Sigmoid colon (tissue), 7 donors: ENCODE data around the gene PRICKLE3. TPM values are rescaled to one million over a fixed set of nuclear protein-coding genes. Genes with fewer than 3 reads are reported as not detected.

Experiments used
- DNase-seq: peaks from one replicate; pipeline ENCODE4 v3.0.0-alpha.2; 2019
- H3K27ac ChIP-seq, 4 donors: fragments of 200-600 bp; sonication (generic); one replicate each; pipeline ENCODE4 v1.5.1; 2016 to 2019; ENCODE audit warnings: mild to moderate bottlenecking in 1 of 4
- H3K27me3 ChIP-seq, 3 donors: fragments of 200-600 bp; sonication (generic); one replicate each; pipeline ENCODE4 v1.5.1; 2019; ENCODE audit warnings: mild to moderate bottlenecking in 1 of 3
- H3K36me3 ChIP-seq, 4 donors: fragments of 200-600 bp; sonication (generic); one replicate each; pipeline ENCODE4 v1.5.1; 2016 to 2019
- H3K4me1 ChIP-seq, 4 donors: fragments of 200-600 bp; sonication (generic); one replicate each; pipeline ENCODE4 v1.5.1; 2017 to 2019
- H3K4me3 ChIP-seq, 4 donors: fragments of 200-600 bp; sonication (generic); one replicate each; pipeline ENCODE4 v1.5.1; 2017 to 2019; ENCODE audit warnings: mild to moderate bottlenecking in 2 of 4, moderate library complexity in 1 of 4
- H3K9me3 ChIP-seq, 4 donors: fragments of 200-600 bp in 3 of 4; sonication (generic) in 3 of 4; one replicate each; pipeline versions ENCODE4 v1.5.1 to v1.6.1; 2013 to 2019
- CTCF ChIP-seq, 4 experiments: fragments of 450-650 bp in 3 of 4; fragments of 200-600 bp in 1 of 4; IDR thresholded peaks; one replicate each; pipeline ENCODE4 v1.5.1; 2016 to 2019; ENCODE audit warnings: antibody characterized with exemption in 4 of 4, mild to moderate bottlenecking in 3 of 4, moderate library complexity in 2 of 4
- EP300 ChIP-seq, 4 donors: sonication (generic); formaldehyde crosslinking; IDR thresholded peaks; one replicate each; pipeline ENCODE4 v1.6.1; 2017; ENCODE audit warnings: antibody characterized with exemption in 4 of 4
- POLR2A ChIP-seq, 2 donors: fragments of 450-650 bp; IDR thresholded peaks; one replicate each; pipeline ENCODE4 v1.6.1; 2016; ENCODE audit warnings: antibody characterized with exemption in 2 of 2, mild to moderate bottlenecking in 2 of 2, moderate library complexity in 2 of 2
- POLR2AphosphoS5 ChIP-seq, 4 donors: sonication (generic); formaldehyde crosslinking; IDR thresholded peaks; one replicate each; pipeline ENCODE4 v1.6.1; 2017; ENCODE audit warnings: antibody characterized with exemption in 4 of 4
- WGBS, 2 donors: extraction: QIAGEN DNeasy Blood & Tissue Kit; methylation state at CpG; one replicate each; pipeline ENCODE4 v1.1.7; 2013; 5-methylcytosine and 5-hydroxymethylcytosine counted together
- intact Hi-C: fragments of 100-400 bp; cut with DNase I; formaldehyde crosslinking; loops from one replicate; pipeline ENCODE4 v1.15.1; 2023
- polyA plus RNA-seq, 3 donors: library from polyadenylated mRNA; stranded (reverse); fragments of 200-250 nt; gene quantifications; one replicate each; pipeline ENCODE4 v1.2.3, GENCODE V29; 2013
- total RNA-seq, 4 donors: library from RNA; depleted of rRNA; stranded (reverse); fragments of >200 nt; gene quantifications; one replicate each; pipeline ENCODE4 v1.1.0, GENCODE V29; 2016
- donor health status: healthy with polysubstance abuse.
- donor health status: Bipolar disorder and iron deficiency.
- donor health status: healthy.

Gene PRICKLE3
- total and polyA plus RNA-seq, 7 donors = 4.8 to 13.0 (median 8.9) TPM

GRCh38 chrX:49209434-49210251 is 23.5 kb upstream of the PRICKLE3 start:
- intact Hi-C loops = no loop called here
- no peak for DNase-seq
- TF ChIP-seq EP300 (IDR thresholded peaks at IDR 0.05) = no peak
- no peaks in the 10 kb centered on the region for H3K9me3 ChIP-seq
- WGBS, 2 donors = 27 to 48% methylated on average over 28 of the region's 28 CpGs
- no peaks in the 10 kb centered on the region for H3K27me3 ChIP-seq
- H3K27ac ChIP-seq = no peak overlapping the region
- no peaks in the 10 kb centered on the region for H3K4me1 ChIP-seq
- H3K36me3 ChIP-seq = no peaks in the 10 kb centered on the region
- H3K4me3 ChIP-seq = no peak overlapping the region

GRCh38 chrX:49208399-49208798 is 22.2 kb upstream of the PRICKLE3 start:
- H3K4me3 ChIP-seq = no peak overlapping the region
- H3K4me1 ChIP-seq = no peaks in the 10 kb centered on the region
- no peaks in the 10 kb centered on the region for H3K27me3 ChIP-seq
- no peak overlapping the region for H3K27ac ChIP-seq
- TF ChIP-seq EP300 (IDR thresholded peaks at IDR 0.05) = no peak
- no peak for TF ChIP-seq POLR2AphosphoS5 (IDR thresholded peaks at IDR 0.05)
- no peak for TF ChIP-seq POLR2A (IDR thresholded peaks at IDR 0.05)
- TF ChIP-seq CTCF (IDR thresholded peaks at IDR 0.05) = no peak
- no peaks in the 10 kb centered on the region for H3K9me3 ChIP-seq
- intact Hi-C loops = no loop called here
- WGBS, 2 donors = 94 to 95% methylated on average over 5 of the region's 5 CpGs
- no peaks in the 10 kb centered on the region for H3K36me3 ChIP-seq
- no peak for DNase-seq

- H3K4me3 ChIP-seq = no peak overlapping the region
- no peaks in the 10 kb centered on the region for H3K36me3 ChIP-seq
- no peak for DNase-seq
- intact Hi-C loops = no loop called here
- no peaks in the 10 kb centered on the region for H3K27me3 ChIP-seq
- TF ChIP-seq CTCF (IDR thresholded peaks at IDR 0.05) = no peak
- no peak for TF ChIP-seq POLR2A (IDR thresholded peaks at IDR 0.05)
- no peak for TF ChIP-seq POLR2AphosphoS5 (IDR thresholded peaks at IDR 0.05)
- no peak for TF ChIP-seq EP300 (IDR thresholded peaks at IDR 0.05)
- 77 to 86% methylated on average over 8 of the region's 8 CpGs for WGBS, 2 donors
- no peaks in the 10 kb centered on the region for H3K9me3 ChIP-seq
- H3K4me1 ChIP-seq = no peaks in the 10 kb centered on the region
- no peak overlapping the region for H3K27ac ChIP-seq
Observed at GRCh38 chrX:49206543-49206942, 20.4 kb upstream of the PRICKLE3 start.

GRCh38 chrX:49205443-49205842 is 19.3 kb upstream of the PRICKLE3 start:
- no peaks in the 10 kb centered on the region for H3K27me3 ChIP-seq
- no peak for DNase-seq
- peaks cover 0 to 2% (median 0%) of the 10 kb centered on the region in 4 donors for H3K4me1 ChIP-seq
- 85 to 86% methylated on average over 13 of the region's 13 CpGs for WGBS, 2 donors
- no peak overlapping the region for H3K27ac ChIP-seq
- H3K4me3 ChIP-seq = no peak overlapping the region
- H3K9me3 ChIP-seq = no peaks in the 10 kb centered on the region
- TF ChIP-seq CTCF (IDR thresholded peaks at IDR 0.05) (no peak), POLR2A (IDR thresholded peaks at IDR 0.05) (no peak), POLR2AphosphoS5 (IDR thresholded peaks at IDR 0.05) (no peak), EP300 (IDR thresholded peaks at IDR 0.05) (no peak)
- intact Hi-C loops = no loop called here
- H3K36me3 ChIP-seq = no peaks in the 10 kb centered on the region

- H3K4me1 ChIP-seq = peaks cover 0 to 5% (median 2%) of the 10 kb centered on the region in 4 donors
- intact Hi-C loops = no loop called here
- H3K9me3 ChIP-seq = no peaks in the 10 kb centered on the region
- no peak for DNase-seq
- H3K36me3 ChIP-seq = no peaks in the 10 kb centered on the region
- H3K4me3 ChIP-seq = no peak overlapping the region
- 66 to 67% methylated on average over 4 of the region's 4 CpGs for WGBS, 2 donors
- no peak overlapping the region for H3K27ac ChIP-seq
- TF ChIP-seq POLR2A (IDR thresholded peaks at IDR 0.05) = no peak
- no peak for TF ChIP-seq EP300 (IDR thresholded peaks at IDR 0.05)
- no peak for TF ChIP-seq POLR2AphosphoS5 (IDR thresholded peaks at IDR 0.05)
- TF ChIP-seq CTCF (IDR thresholded peaks at IDR 0.05) = no peak
- H3K27me3 ChIP-seq = no peaks in the 10 kb centered on the region
Observed at GRCh38 chrX:49204709-49205108, 18.5 kb upstream of the PRICKLE3 start.
